Fibroblast of lung (primary cell): ENCODE data around the gene ANTXRL. TPM values are rescaled to one million over a fixed set of nuclear protein-coding genes. Genes with fewer than 3 reads are reported as not detected.
"Not testable (repeated sequence)": the region's sequence is repeated elsewhere in the genome, so short reads cannot be mapped to it uniquely, and the experiment has no call there.

Source experiments
- DNase-seq, 2 donors: peaks; one replicate each; pipeline versions ENCODE4 v3.0.0 to v3.0.0-alpha.2; 2010; ENCODE audit warnings: low read depth in 2 of 2
- H2AFZ ChIP-seq: 2 replicates; pipeline ENCODE4 v1.5.1; 2012; ENCODE audit warnings: low read length, control low read depth, inconsistent platforms
- H3K27ac ChIP-seq: 2 replicates; pipeline ENCODE4 v1.5.1; 2011; ENCODE audit warnings: low read length, control low read depth; ENCODE audit not compliant: insufficient read depth
- H3K27me3 ChIP-seq: 2 replicates; pipeline ENCODE4 v1.5.1; 2011; ENCODE audit warnings: mild to moderate bottlenecking, low read length; ENCODE audit not compliant: control insufficient read depth, insufficient read depth
- H3K36me3 ChIP-seq: 2 replicates; pipeline ENCODE4 v1.5.1; 2011; ENCODE audit warnings: low read length; ENCODE audit not compliant: control insufficient read depth, insufficient read depth
- H3K4me1 ChIP-seq: 2 replicates; pipeline ENCODE4 v1.5.1; 2011; ENCODE audit warnings: low read length; ENCODE audit not compliant: control insufficient read depth, insufficient read depth; ENCODE audit errors: extremely low read depth
- H3K4me2 ChIP-seq: 2 replicates; pipeline ENCODE4 v1.5.1; 2011; ENCODE audit warnings: low read length, control low read depth; ENCODE audit not compliant: insufficient read depth; ENCODE audit errors: extremely low read depth
- H3K4me3 ChIP-seq, 4 experiments: fragments of 200-600 bp in 1 of 4; sonication (generic) in 1 of 4; replicated peaks in 1 of 4; 2 replicates each; pipeline ENCODE4 v1.5.1; 2011 to 2016; ENCODE audit warnings: low read length in 4 of 4, low read depth in 3 of 4, mild to moderate bottlenecking in 3 of 4, control low read depth in 2 of 4, inconsistent platforms in 1 of 4, mixed read lengths in 1 of 4; ENCODE audit not compliant: insufficient read depth in 1 of 4; ENCODE audit errors: control extremely low read depth in 1 of 4
- H3K79me2 ChIP-seq: 2 replicates; pipeline ENCODE4 v1.5.1; 2012; ENCODE audit warnings: mild to moderate bottlenecking, low read length, inconsistent platforms; ENCODE audit not compliant: control insufficient read depth, insufficient read depth
- H3K9ac ChIP-seq: 2 replicates; pipeline ENCODE4 v1.5.1; 2011; ENCODE audit warnings: mild to moderate bottlenecking, low read length, control low read depth; ENCODE audit not compliant: insufficient read depth
- H3K9me3 ChIP-seq: 2 replicates; pipeline ENCODE4 v1.5.1; 2012; ENCODE audit warnings: low read depth, low read length; ENCODE audit not compliant: control insufficient read depth, insufficient read depth
- H4K20me1 ChIP-seq: 2 replicates; pipeline ENCODE4 v1.5.1; 2011; ENCODE audit warnings: low read length; ENCODE audit not compliant: control insufficient read depth, insufficient read depth; ENCODE audit errors: extremely low read depth
- CTCF ChIP-seq, 2 donors: IDR thresholded peaks in 1 of 2; conservative IDR thresholded peaks in 1 of 2; 1 replicate in 1 of 2; 2 replicates in 1 of 2; pipeline ENCODE4 v1.5.1; 2011 to 2012; ENCODE audit warnings: low read length in 2 of 2, control low read depth in 1 of 2, inconsistent platforms in 1 of 2, low read depth in 1 of 2, mild to moderate bottlenecking in 1 of 2
- EZH2 ChIP-seq: IDR thresholded peaks from 2 replicates; pipeline ENCODE4 v1.5.1; 2012; ENCODE audit warnings: low read length, control low read depth, mild to moderate bottlenecking; ENCODE audit errors: missing control alignments
- polyA plus RNA-seq, 2 donors: library from polyadenylated mRNA; depleted of rRNA in 1 of 2; stranded (reverse) in 1 of 2; unstranded in 1 of 2; fragments of >200 nt; gene quantifications; 2 replicates each; pipeline ENCODE4 v1.2.1, GENCODE V29; 2011 to 2012; ENCODE audit warnings: missing spikeins in 1 of 2
- total RNA-seq: library from RNA; depleted of rRNA; stranded (reverse); fragments of >200 nt; gene quantifications from 2 replicates; pipeline ENCODE4 v1.2.1, GENCODE V29; 2014

ANTXRL gene
- total and polyA plus RNA-seq, 2 donors (not counting 1 experiment from before 2014, with no cell fraction given), result not detected

GRCh38 chr10:46247181-46247475 is 39.7 kb upstream of the ANTXRL start:
- Histone ChIP-seq H3K79me2 (no peaks in the 10 kb centered on the region), H2AFZ (no peak overlapping the region), H3K4me2 (no peak overlapping the region), H3K9me3 (no peaks in the 10 kb centered on the region), H3K4me1 (no peaks in the 10 kb centered on the region), H4K20me1 (no peaks in the 10 kb centered on the region), H3K27ac (no peak overlapping the region), H3K27me3 (no peaks in the 10 kb centered on the region), H3K4me3 (no peak overlapping the region), H3K36me3 (no peaks in the 10 kb centered on the region), H3K9ac (no peak overlapping the region)
- no peak for TF ChIP-seq EZH2
- TF ChIP-seq CTCF (conservative IDR thresholded peaks at IDR 0.05 in 1 of 2, IDR thresholded peaks at IDR 0.05 in 1 of 2; ENCODE audit: low read depth in 1 of 2, low read length in 2 of 2), result no peak
- no peak for DNase-seq

- Histone ChIP-seq H3K36me3 (no peaks in the 10 kb centered on the region), H3K27ac (no peak overlapping the region), H4K20me1 (no peaks in the 10 kb centered on the region), H2AFZ (no peak overlapping the region), H3K4me3 (no peak overlapping the region), H3K4me1 (no peaks in the 10 kb centered on the region), H3K9ac (no peak overlapping the region), H3K27me3 (no peaks in the 10 kb centered on the region), H3K79me2 (no peaks in the 10 kb centered on the region), H3K9me3 (no peaks in the 10 kb centered on the region), H3K4me2 (no peak overlapping the region)
- no peak for DNase-seq
- no peak for TF ChIP-seq EZH2
- no peak for TF ChIP-seq CTCF (conservative IDR thresholded peaks at IDR 0.05 in 1 of 2, IDR thresholded peaks at IDR 0.05 in 1 of 2; ENCODE audit: low read depth in 1 of 2, low read length in 2 of 2)
These were observed 38.8 kb upstream of the ANTXRL start for GRCh38 chr10:46247808-46248569.

- H3K79me2 ChIP-seq, result no peaks in the 10 kb centered on the region
These were observed 38.1 kb upstream of the ANTXRL start for GRCh38 chr10:46248651-46249146.

GRCh38 chr10:46249617-46250344 is 37.0 kb upstream of the ANTXRL start:
- H3K4me1 ChIP-seq, H2AFZ ChIP-seq, H3K36me3 ChIP-seq, H3K27ac ChIP-seq, H3K4me2 ChIP-seq, DNase-seq, H4K20me1 ChIP-seq, H3K9ac ChIP-seq, H3K4me3 ChIP-seq, H3K9me3 ChIP-seq, H3K79me2 ChIP-seq, H3K27me3 ChIP-seq: not testable (repeated sequence)

More at GRCh38 chr10:46248651-46249146, 38.1 kb upstream of the ANTXRL start:
- H3K4me1 ChIP-seq, result no peaks in the 10 kb centered on the region
- no peak overlapping the region for H3K4me3 ChIP-seq
- TF ChIP-seq EZH2, result no peak
- no peak for TF ChIP-seq CTCF (conservative IDR thresholded peaks at IDR 0.05 in 1 of 2, IDR thresholded peaks at IDR 0.05 in 1 of 2; ENCODE audit: low read depth in 1 of 2, low read length in 2 of 2)
- no peak overlapping the region for H3K4me2 ChIP-seq
- no peak overlapping the region for H3K9ac ChIP-seq
- no peaks in the 10 kb centered on the region for H3K27me3 ChIP-seq
- no peak overlapping the region for H2AFZ ChIP-seq
- DNase-seq, result no peak
- H3K27ac ChIP-seq, result no peak overlapping the region
- H3K36me3 ChIP-seq, result no peaks in the 10 kb centered on the region
- no peaks in the 10 kb centered on the region for H3K9me3 ChIP-seq
- no peaks in the 10 kb centered on the region for H4K20me1 ChIP-seq
